Thymus (tissue), 11 donors: ENCODE data around the gene FBXO31. TPM values are rescaled to one million over a fixed set of nuclear protein-coding genes. Genes with fewer than 3 reads are reported as not detected.

ENCODE experiments used
- DNase-seq, 9 donors: peaks; one replicate each; pipeline ENCODE4 v3.0.0-alpha.2; 2013; ENCODE audit warnings: low spot score in 9 of 9, low read depth in 6 of 9, missing footprints in 1 of 9
- H3K27ac ChIP-seq, 2 donors: one replicate each; pipeline ENCODE4 v1.5.1; 2013; ENCODE audit warnings: control low read depth in 1 of 2, low read depth in 1 of 2, low read length in 1 of 2, mild to moderate bottlenecking in 1 of 2, moderate library complexity in 1 of 2
- H3K27me3 ChIP-seq, 2 donors: one replicate each; pipeline ENCODE4 v1.5.1; 2013; ENCODE audit warnings: low read length in 1 of 2; ENCODE audit not compliant: control insufficient read depth in 2 of 2, insufficient read depth in 1 of 2
- H3K36me3 ChIP-seq, 2 donors: one replicate each; pipeline ENCODE4 v1.5.1; 2013; ENCODE audit warnings: low read length in 1 of 2, mild to moderate bottlenecking in 1 of 2, moderate library complexity in 1 of 2; ENCODE audit not compliant: control insufficient read depth in 2 of 2, insufficient read depth in 2 of 2
- H3K4me1 ChIP-seq, 2 donors: one replicate each; pipeline ENCODE4 v1.5.1; 2013; ENCODE audit warnings: low read length in 2 of 2; ENCODE audit not compliant: control insufficient read depth in 2 of 2, insufficient read depth in 2 of 2
- H3K4me3 ChIP-seq, 2 donors: one replicate each; pipeline ENCODE4 v1.5.1; 2013; ENCODE audit warnings: low read length in 2 of 2, control low read depth in 1 of 2, mild to moderate bottlenecking in 1 of 2
- H3K9me3 ChIP-seq, 2 donors: one replicate each; pipeline ENCODE4 v1.5.1; 2013; ENCODE audit warnings: low read length in 1 of 2, mild to moderate bottlenecking in 1 of 2; ENCODE audit not compliant: control insufficient read depth in 2 of 2, insufficient read depth in 1 of 2
- WGBS: extraction: QIAGEN DNeasy Blood & Tissue Kit; methylation state at CpG from one replicate; pipeline ENCODE4 v1.1.7; 2013; 5-methylcytosine and 5-hydroxymethylcytosine counted together
- polyA plus RNA-seq: library from polyadenylated mRNA; stranded (reverse); fragments of 200-250 nt; gene quantifications from one replicate; pipeline ENCODE4 v1.2.3, GENCODE V29; 2013
- total RNA-seq: library from RNA; stranded (reverse); fragments of 120-200 nt; gene quantifications from one replicate; pipeline ENCODE4 v1.2.4, GENCODE V29; 2013
- donor health status: healthy.

The FBXO31 gene
- total and polyA plus RNA-seq, 2 donors: 11.7 to 27.1 TPM

GRCh38 chr16:87295661-87296531 lies 87.7 kb downstream of the FBXO31 start:
- Histone ChIP-seq H3K36me3 (no peaks in the 10 kb centered on the region), H3K4me3 (no peak overlapping the region), H3K27ac (no peak overlapping the region), H3K27me3 (no peaks in the 10 kb centered on the region), H3K9me3 (no peaks in the 10 kb centered on the region), H3K4me1 (no peaks in the 10 kb centered on the region)
- no peak for DNase-seq
- 92% methylated on average over 20 of the region's 20 CpGs for WGBS

- Histone ChIP-seq H3K27ac (no peak overlapping the region), H3K27me3 (no peaks in the 10 kb centered on the region), H3K9me3 (no peaks in the 10 kb centered on the region), H3K36me3 (no peaks in the 10 kb centered on the region), H3K4me3 (no peak overlapping the region), H3K4me1 (no peaks in the 10 kb centered on the region)
- WGBS: 97% methylated on average over 4 of the region's 4 CpGs
- DNase-seq: peak in 3 of 9 donors; percentile 13 to 62 (median 18)
Observed at GRCh38 chr16:87295259-87295658, 88.3 kb downstream of the FBXO31 start.

- Histone ChIP-seq H3K27me3 (no peaks in the 10 kb centered on the region), H3K27ac (no peak overlapping the region), H3K4me1 (no peaks in the 10 kb centered on the region), H3K4me3 (no peak overlapping the region), H3K9me3 (no peaks in the 10 kb centered on the region), H3K36me3 (no peaks in the 10 kb centered on the region)
- WGBS: 95% methylated on average over 3 of the region's 3 CpGs
- DNase-seq: no peak
Observed at GRCh38 chr16:87293990-87294389, 89.6 kb downstream of the FBXO31 start.

- 98% methylated on average over 6 of the region's 6 CpGs for WGBS
- Histone ChIP-seq H3K4me1 (no peaks in the 10 kb centered on the region), H3K27ac (no peak overlapping the region), H3K4me3 (no peak overlapping the region), H3K27me3 (no peaks in the 10 kb centered on the region), H3K9me3 (peaks cover 0 to under 1% of the 10 kb centered on the region in 2 donors), H3K36me3 (no peaks in the 10 kb centered on the region)
- DNase-seq: no peak
Observed at GRCh38 chr16:87291944-87292343, 91.6 kb downstream of the FBXO31 start.

- Histone ChIP-seq H3K27ac (no peak overlapping the region), H3K4me1 (no peaks in the 10 kb centered on the region), H3K4me3 (no peak overlapping the region), H3K27me3 (no peaks in the 10 kb centered on the region), H3K36me3 (no peaks in the 10 kb centered on the region), H3K9me3 (peaks cover 0 to 9% of the 10 kb centered on the region in 2 donors)
- no peak for DNase-seq
- WGBS: 86% methylated on average over 7 of the region's 7 CpGs
Observed at GRCh38 chr16:87288753-87289362, 94.7 kb downstream of the FBXO31 start.

- H3K4me1 ChIP-seq: no peaks in the 10 kb centered on the region
- H3K4me3 ChIP-seq: no peak overlapping the region
- peaks cover 0 to 9% of the 10 kb centered on the region in 2 donors for H3K9me3 ChIP-seq
- 95% methylated on average over 8 of the region's 8 CpGs for WGBS
- no peaks in the 10 kb centered on the region for H3K36me3 ChIP-seq
- DNase-seq: no peak
- no peaks in the 10 kb centered on the region for H3K27me3 ChIP-seq
- no peak overlapping the region for H3K27ac ChIP-seq
Observed at GRCh38 chr16:87286839-87287626, 96.5 kb downstream of the FBXO31 start.

- Histone ChIP-seq H3K9me3 (peaks cover 0 to 9% of the 10 kb centered on the region in 2 donors), H3K27ac (no peak overlapping the region), H3K36me3 (no peaks in the 10 kb centered on the region), H3K4me3 (no peak overlapping the region), H3K4me1 (no peaks in the 10 kb centered on the region), H3K27me3 (no peaks in the 10 kb centered on the region)
- DNase-seq: no peak
- 93% methylated on average over 2 of the region's 2 CpGs for WGBS
Observed at GRCh38 chr16:87284183-87284582, 99.4 kb downstream of the FBXO31 start.

GRCh38 chr16:87279094-87279658 lies 104.4 kb downstream of the FBXO31 start:
- no peak for DNase-seq
- H3K27me3 ChIP-seq: peaks cover 0 to 4% of the 10 kb centered on the region in 2 donors
- no peak overlapping the region for H3K4me3 ChIP-seq
- no peaks in the 10 kb centered on the region for H3K4me1 ChIP-seq
- no peaks in the 10 kb centered on the region for H3K36me3 ChIP-seq
- 90% methylated on average over 18 of the region's 18 CpGs for WGBS
- H3K9me3 ChIP-seq: no peaks in the 10 kb centered on the region
- H3K27ac ChIP-seq: no peak overlapping the region
